AG09319 (cell line): ENCODE results near the gene GALNS.

Source experiments
- DNase-seq: peaks from one replicate; pipeline ENCODE4 v3.0.0-alpha.2; 2010; ENCODE audit warnings: low read depth; ENCODE audit errors: extremely low read depth
- CTCF ChIP-seq: IDR thresholded peaks from 2 replicates; pipeline ENCODE4 v1.5.1; 2011; ENCODE audit warnings: low read depth, mild to moderate bottlenecking, inconsistent platforms, low read length, moderate library complexity

The GALNS gene

GRCh38 chr16:88839745-88840599 lies 16.8 kb downstream of the GALNS start:
- no peak for TF ChIP-seq CTCF
- DNase-seq, result no peak

GRCh38 chr16:88839026-88839529 lies 17.7 kb downstream of the GALNS start:
- no peak for TF ChIP-seq CTCF
- no peak for DNase-seq

- DNase-seq, result no peak
- TF ChIP-seq CTCF, result no peak
These were observed 18.2 kb downstream of the GALNS start for GRCh38 chr16:88838566-88838965.

- no peak for TF ChIP-seq CTCF
- DNase-seq, result no peak
These were observed 18.9 kb downstream of the GALNS start for GRCh38 chr16:88837806-88838205.

- no peak for DNase-seq
These were observed 20.0 kb downstream of the GALNS start for GRCh38 chr16:88836791-88837190.

GRCh38 chr16:88835818-88836217 lies 20.9 kb downstream of the GALNS start:
- DNase-seq, result no peak
- no peak for TF ChIP-seq CTCF

More at GRCh38 chr16:88836791-88837190, 20.0 kb downstream of the GALNS start:
- no peak for TF ChIP-seq CTCF

- TF ChIP-seq CTCF, result no peak
- peak; percentile 40 for DNase-seq
These were observed 21.4 kb downstream of the GALNS start for GRCh38 chr16:88835383-88835782.
